NCI-H2196 (cell line): ENCODE data around the gene JADE2.
A peak's percentile ranks its signal among the peaks of the same experiment; 100 is the strongest.
"Not testable (repeated sequence)": the region's sequence is repeated elsewhere in the genome, so short reads cannot be mapped to it uniquely, and the experiment has no call there.

Source experiments
- DNase-seq: peaks from one replicate; lab custom pipeline; 2025; ENCODE audit not compliant: unreplicated experiment; lab: John Stamatoyannopoulos, UW

JADE2 gene

DNA sequence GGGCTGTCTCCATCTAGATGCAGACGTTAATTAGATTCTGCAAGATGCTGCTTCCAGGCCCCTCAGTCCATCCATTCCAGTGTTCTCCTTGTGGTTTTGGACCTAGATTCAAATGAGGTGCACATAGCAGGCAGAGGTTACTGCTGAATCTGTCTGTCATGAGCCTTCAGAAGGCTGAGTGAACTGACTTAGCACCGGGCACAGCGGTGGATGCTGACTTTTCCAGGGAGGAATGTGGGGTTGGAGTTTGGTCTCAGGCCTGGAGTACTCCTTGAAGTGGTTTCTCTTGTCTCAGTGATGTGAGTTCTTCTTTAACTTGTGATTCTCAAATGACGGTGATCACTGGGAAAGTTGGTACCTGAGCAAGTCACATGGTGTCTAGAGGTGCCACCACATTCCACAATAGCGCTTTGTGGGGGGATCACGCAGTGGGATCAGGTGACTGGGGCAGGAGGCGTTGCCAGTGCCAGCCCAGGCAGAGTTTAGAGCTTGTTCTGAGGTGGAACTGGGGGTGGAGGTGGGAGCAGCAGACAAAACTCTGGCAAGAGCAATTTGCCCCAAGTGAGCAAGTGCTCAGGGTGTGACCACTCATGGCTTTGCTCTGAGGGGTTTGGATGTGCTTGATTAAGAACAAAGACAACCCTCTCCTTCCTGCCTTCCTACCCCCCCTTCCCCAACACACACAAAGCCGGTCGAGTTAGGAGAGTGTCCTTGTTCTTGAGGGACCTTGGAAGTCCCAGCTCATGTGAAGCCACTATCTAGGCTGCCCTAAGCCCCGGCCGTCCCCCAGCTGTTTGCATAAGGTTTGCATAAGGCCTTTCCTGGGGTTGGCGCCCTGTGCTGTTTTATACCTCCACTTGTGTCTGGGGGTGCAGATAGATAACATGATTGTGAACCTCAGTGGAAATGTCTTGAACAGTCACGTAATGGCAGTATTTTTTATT, 25.1 kb downstream of the JADE2 start:
- DNase-seq = no peak

DNA sequence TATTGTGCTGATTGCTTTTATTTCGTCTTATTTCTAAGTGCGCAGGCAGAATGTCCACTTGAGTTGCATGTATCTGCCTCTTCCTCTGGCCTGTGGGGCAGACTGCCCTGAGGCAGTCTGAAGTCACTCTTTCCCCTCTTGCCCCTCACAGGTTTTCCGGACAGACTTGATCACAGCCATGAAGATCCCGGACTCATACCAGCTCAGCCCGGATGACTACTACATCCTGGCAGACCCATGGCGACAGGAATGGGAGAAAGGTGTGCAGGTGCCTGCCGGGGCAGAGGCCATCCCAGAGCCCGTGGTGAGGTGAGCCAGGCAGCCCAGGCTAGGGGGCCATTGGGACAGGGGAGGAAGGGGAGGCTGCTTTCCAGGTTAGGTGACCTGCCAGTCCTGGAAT, 26.4 kb downstream of the JADE2 start:
- DNase-seq = no peak

DNA sequence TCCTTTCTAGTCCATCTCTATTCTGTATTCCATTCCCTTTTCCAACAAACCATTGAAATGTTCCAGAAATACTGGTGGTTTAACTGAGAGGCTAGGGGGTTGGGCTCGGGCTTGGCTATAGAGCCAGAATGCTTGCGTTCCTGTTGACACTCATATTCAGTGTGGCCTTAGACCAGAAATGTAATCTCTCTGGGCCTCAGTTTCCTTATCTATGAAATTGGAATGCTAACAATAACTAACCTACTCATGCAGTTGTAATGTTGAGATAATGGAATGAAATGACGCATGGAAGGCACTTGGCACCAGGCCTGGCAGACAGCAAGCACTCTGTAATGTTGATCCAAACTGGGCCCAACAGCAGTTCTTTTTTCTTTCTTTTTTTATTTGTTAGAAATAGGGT, 26.8 kb downstream of the JADE2 start:
- DNase-seq = no peak

DNA sequence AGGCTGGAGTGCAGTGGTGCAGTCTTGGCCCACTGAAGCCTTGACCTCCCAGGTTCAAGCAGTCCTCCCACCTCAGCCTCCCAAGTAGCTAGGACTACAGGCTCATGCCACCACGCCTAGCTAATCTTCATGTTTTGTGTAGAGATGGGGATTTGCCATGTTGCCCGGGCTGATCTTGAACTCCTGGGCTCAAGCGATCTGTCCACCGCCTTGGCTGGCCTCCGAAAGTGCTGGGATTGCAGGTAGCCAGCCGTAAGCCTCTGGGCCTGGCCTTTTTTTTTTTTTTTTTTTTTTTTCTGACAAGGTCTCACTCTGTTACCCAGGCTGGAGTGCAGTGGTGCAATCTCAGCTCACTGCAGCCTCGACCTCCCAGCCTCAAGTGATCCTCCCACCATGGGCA, 27.2 kb downstream of the JADE2 start:
- DNase-seq = not testable (repeated sequence)

DNA sequence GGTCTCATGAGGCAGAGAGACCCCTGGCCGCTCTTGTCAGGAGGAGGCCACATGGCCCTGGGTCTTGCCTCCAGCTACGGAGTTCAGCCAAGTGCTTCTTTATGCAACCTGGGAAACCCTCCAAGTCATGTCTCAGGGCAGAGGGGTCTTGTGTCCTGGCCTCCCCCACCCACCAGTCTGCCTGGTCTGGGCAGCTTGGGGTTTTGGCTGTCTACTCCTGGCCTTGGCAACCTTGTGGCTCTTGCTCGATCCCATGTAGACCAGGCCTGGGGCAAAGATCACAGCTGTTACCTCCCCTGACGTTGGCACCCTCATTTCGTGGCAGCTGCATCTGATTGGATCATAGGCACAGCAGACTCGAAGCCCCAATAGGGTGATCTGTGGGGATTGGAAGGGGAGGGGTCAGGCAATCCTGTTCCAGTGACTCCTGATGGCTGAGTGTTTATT, 28.4 kb downstream of the JADE2 start:
- DNase-seq = no peak

DNA sequence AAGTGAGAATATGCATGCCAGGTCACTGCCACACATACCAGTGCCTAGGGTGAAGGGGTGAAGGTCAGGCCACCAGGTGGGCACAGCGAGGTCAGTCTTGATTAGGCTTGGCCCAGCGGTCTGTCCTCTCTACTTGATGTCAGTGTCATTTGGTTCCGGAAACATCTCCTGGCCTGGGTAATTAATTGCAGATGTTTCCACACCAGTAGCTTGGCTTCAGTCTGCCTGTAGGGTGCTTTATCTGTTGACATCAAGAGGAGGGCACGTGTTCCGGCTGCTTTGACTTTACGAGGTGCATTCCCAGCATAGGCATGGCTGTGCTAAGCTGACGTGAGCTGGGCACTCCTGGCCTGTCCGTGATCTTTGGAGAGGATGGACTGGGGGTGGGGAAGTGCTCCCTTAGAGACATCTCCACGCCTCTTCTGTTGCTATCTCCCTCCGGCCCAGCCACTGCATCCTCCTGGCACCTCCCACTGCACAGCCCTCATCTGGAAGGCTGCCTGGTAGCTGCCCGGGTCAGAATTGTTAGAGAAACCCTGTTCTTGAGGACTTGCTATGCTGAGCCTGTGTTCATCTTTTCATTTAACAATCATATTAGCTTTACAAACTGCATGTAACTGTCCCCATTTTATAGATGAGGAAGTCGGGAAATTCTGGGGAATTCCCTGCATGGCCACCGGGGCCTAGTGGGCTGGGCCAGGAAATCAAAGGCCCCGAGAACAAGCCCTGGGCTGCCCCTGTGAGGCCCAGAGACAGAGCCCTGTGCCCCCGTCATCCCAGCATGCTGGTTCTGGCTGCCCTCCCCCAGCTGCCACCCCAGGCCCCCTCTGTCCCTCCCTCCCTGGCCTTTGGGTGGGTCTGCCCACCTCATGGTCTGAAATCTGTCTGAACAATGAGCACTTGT, 29.1 kb downstream of the JADE2 start:
- peak; percentile 89 for DNase-seq

DNA sequence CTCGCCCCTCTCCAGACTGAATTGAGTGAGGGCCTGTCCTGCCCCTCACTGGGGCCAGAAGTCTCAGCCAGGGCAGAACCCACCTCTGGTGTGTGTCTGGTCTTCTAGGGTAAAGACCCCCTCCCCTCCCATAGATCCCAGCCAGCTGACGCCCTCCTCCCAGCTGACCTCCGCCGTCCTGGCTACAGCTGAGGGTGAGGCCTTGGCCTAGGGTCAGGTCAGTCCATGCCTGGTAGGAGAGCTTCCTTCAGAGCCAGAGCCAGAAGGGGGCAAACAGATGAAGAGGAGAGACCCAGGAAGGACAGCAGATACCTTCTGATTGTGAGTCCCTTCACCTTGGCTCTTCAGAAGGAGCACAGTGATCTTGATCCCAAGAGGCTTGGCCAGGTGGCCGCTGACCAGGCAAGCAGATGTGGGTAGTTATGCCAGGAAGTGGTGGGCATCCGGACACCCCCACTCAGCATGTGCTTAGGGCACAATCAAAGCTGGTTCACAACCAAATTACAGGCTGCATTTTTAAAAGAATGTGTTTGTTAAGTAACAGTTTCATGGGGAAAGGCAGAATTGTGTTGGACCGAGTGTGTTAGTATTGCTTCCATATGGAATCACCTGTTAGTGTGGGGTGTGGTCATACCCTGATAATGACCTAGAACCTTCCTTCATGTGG, 29.9 kb downstream of the JADE2 start:
- DNase-seq = no peak

DNA sequence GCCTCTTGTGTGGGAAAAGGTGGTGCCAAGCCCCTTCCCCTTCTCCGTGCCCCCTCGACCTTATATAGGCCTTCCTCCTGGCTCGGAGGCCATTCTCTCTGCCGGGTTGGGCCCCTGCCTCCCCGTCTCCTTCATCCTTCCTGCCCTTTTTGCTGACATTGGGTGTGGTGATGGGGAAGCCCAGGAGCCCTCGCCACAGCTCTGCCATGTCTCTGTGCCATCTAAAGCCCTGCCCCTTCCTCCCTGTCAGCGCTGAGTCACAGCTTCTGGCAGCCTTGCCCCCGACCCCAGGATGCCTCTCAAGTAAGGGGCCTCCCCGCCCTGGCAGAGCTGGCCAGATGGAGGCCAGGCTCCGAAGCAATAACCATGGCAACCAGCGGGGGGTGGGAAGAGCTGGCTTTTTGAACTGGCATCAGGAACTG, 30.4 kb downstream of the JADE2 start:
- DNase-seq = peak; percentile 62

DNA sequence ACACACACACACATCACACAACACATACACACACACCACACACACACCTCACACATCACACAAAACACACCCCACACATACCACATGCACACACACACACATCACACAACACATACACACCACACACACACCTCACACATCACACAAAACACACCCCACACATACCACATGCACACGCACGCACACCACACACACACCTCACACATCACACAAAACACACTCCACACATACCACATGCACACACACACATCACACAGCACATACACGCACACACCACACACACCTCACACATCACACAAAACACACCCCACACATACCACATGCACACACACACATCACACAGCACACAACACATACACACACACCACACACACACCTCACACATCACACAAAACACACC, 31.1 kb downstream of the JADE2 start:
- not testable (repeated sequence) for DNase-seq

DNA sequence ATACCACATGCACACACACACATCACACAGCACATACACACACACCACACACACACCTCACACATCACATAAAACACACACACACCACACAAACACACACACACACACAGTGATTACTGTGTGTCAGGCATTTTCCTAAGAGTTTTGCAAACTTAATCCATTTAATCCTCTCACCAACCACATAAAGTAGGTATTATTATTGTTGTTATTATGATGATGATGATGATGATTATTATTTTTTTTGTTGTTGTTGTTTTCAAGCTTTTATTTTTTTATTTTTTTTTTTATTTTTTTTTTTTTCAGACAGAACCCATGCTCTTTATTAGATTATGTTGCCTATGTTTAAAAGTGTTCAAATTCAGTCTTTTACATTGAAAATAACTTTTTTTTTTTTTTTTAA, 31.5 kb downstream of the JADE2 start:
- no peak for DNase-seq

DNA sequence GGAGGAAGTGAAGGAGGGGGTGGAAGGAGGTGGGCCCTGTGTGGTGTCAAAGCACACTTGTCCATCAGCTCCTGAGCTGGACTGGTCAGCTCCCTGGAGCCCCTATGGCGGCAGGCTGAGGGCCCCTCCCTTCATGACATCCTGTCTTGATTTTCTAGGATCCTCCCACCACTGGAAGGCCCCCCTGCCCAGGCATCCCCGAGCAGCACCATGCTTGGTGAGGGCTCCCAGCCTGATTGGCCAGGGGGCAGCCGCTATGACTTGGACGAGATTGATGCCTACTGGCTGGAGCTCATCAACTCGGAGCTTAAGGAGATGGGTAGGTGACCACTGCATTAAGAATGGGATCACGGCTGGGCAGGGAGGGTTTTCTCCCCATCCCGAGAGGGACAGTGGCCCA, 34.2 kb downstream of the JADE2 start:
- DNase-seq = no peak

DNA sequence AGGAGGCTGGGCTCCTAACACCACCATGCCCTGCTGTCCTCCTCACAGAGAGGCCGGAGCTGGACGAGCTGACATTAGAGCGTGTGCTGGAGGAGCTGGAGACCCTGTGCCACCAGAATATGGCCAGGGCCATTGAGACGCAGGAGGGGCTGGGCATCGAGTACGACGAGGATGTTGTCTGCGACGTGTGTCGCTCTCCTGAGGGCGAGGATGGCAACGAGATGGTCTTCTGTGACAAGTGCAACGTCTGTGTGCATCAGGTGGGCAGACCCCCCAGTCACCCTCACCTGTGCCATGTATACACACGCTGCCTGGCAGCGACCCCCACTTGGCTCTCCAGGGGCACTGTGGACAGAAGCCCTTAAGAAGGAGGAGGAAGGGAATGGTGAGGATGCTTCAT, 35.2 kb downstream of the JADE2 start:
- no peak for DNase-seq

DNA sequence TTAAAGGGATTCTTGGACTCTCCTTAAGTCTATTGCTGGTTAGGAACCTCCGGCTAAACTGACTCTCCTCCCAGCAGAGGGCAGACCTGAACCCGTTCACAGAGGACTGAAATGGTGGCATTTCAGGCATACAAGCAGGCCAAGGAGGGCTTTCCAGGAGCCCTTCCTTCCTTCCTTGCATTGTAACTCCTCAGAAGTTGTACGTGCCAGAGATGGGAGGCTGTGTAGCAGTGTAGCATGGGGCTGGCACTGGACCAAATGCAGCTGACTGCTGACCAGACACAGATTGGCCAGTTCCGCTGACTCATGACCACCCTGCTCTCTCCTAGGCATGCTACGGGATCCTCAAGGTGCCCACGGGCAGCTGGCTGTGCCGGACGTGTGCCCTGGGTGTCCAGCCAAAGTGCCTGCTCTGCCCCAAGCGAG, 36.4 kb downstream of the JADE2 start:
- peak; percentile 10 for DNase-seq

DNA sequence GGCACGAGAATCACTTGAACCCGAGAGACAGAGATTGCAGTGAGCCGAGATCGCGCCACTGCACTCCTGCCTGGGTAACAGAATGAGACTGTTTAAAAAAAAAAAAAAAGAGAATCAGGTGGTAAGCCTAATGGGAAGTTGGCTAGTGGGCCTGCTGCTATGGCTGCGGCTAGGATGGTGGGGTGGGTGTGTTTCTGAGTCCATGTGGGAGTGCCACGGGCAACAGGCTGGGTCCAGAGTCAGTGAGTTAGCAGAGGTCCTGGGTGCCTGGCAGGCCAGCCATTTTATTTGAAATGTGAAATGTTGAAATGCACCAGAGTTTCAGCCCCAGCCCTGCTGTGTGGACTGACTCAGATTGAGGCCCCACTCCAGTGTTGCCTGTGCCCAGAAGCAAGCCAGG, 37.8 kb downstream of the JADE2 start:
- DNase-seq = no peak

DNA sequence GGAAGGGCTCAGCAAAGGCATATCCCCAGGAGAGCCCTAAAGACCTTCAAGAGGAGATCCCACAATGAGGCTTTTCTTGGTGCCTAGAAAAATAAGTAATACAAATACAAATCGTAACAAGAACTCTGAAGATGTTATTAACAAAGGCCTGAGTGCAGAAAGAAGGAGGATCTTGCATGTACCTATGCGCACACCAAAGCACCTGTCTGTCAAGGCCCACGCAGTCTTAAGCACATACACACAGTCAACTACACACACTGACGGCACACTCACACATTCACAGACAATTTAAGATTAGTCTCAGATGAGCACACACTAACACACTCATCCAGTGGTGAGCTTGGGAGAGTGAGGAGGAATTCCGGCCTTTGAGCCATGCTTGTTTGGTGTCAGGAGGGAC, 38.5 kb downstream of the JADE2 start:
- DNase-seq = no peak

DNA sequence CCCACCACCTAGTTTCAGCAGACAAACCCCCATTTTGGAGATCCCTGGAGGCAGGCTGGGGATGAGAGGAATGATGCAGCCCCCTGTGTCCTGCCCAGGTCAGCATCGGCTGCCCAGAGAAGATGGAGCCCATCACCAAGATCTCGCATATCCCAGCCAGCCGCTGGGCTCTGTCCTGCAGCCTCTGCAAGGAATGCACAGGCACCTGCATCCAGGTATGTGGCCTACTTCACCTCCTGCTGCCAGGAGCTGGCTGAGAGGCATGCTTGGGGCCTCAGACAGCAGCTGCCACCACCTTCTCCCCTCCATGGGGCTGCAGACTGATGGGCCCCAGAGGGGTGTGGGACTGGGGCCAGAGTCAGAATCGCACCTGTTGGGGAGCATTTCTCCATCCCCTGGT, 38.9 kb downstream of the JADE2 start:
- no peak for DNase-seq

DNA sequence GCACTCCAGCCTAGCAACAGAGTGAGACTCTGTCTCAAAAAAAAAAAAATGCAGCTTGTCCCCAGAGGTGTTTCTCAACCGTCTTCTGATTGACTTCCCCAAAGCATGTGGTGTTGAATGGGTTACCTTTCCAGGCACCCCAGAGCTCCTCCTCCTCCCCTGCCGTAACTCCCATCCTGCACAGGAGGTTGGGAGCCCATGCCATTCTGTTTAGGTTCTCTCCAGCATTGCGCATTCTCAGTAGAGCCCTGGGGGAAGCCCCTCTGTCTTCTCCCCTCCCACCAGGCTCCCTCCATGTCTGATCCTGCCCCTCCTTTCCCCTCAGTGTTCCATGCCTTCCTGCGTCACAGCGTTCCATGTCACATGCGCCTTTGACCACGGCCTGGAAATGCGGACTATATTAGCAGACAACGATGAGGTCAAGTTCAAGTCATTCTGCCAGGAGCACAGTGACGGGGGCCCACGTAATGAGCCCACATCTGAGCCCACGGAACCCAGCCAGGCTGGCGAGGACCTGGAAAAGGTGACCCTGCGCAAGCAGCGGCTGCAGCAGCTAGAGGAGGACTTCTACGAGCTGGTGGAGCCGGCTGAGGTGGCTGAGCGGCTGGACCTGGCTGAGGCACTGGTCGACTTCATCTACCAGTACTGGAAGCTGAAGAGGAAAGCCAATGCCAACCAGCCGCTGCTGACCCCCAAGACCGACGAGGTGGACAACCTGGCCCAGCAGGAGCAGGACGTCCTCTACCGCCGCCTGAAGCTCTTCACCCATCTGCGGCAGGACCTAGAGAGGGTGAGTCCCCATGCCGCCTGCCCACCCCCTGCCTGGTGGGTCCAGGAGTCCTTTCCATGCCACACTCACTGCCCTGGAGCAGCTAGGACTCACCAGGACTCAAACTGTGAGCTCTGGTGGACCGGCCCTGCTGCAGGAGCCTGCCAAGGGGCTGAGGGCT, 40.6 kb downstream of the JADE2 start:
- no peak for DNase-seq

DNA sequence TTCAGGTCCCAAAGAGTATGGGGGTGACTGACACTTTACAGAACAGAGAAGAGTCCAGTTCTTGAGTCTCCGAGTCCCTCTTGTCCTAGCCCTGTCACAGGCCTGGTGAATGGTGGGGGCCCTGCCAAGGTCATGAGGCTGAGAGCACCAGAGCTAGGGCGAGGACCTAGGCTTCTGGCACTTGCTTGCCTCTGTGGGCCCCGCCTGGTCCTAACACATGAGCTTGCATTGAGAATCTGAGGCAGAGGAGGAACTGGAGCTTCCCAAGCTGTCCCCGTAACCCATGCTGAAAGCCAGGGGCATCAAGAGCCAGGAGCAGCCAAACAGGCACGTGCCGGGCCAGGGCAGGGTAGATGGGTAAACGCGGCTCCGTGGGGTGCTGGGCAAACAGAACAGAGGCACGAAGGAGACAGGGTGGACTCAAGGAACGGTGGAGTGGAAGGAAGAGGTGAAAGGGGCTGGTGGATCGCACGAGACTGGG, 41.3 kb downstream of the JADE2 start:
- DNase-seq = no peak

DNA sequence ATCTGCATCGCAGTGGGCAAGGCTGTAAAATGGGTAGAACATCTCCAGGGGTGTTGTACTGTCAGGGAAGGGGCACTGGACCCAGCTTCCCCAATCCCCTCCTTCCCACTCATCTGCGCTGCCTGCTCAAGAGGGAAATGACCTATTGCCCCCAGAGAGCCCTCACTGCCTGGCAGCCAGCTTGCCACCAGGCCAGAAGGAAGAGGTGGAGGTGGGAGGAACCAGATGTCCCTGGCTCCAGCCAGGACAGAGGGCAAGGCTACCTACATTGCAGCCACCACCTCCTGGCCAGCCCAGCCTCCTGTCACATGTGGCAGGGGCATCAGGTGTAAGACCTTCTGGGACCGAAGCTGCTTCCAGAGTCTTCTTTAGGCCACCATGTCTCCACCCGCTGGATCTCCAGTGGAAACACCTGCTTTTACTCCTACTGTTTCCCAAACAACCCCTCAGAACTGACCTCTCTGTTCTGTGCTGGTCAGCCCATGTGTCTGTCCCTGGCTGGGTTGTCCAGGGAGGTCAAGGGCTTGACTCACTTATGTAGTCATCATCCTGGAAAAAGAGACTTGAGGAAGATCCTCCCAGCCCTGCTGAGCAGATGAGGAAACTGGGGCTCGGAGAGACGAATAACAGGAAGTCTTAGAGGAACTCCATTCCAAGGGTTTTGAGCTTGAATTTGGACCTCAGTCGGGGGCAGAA, 42.3 kb downstream of the JADE2 start:
- DNase-seq = no peak
